Naive B cell (primary cell): ENCODE data around the gene ANTKMT. TPM values are rescaled to one million over a fixed set of nuclear protein-coding genes. Genes with fewer than 3 reads are reported as not detected.

Experiments
- ATAC-seq, 2 donors: fragments of 150-1000 bp; cut with Tn5 transposase; 2 replicates each; pipeline ENCODE4 v1.10.0; 2021; ENCODE audit warnings: low read depth in 2 of 2, mild to moderate bottlenecking in 2 of 2, moderate library complexity in 2 of 2
- DNase-seq: peaks from one replicate; pipeline ENCODE4 v3.0.0; 2022
- H3K27ac Mint-ChIP-seq, 6 donors: one replicate each; pipeline ENCODE4 v1.8.0; 2020 to 2022; ENCODE audit warnings: mild to moderate bottlenecking in 6 of 6, mixed read lengths in 6 of 6, moderate library complexity in 5 of 6, inconsistent platforms in 2 of 6
- H3K27me3 Mint-ChIP-seq, 3 donors: one replicate each; pipeline ENCODE4 v1.8.0; 2021 to 2022; ENCODE audit warnings: mixed read lengths in 3 of 3, mild to moderate bottlenecking in 1 of 3
- H3K36me3 Mint-ChIP-seq, 2 donors: one replicate each; pipeline ENCODE4 v1.8.0; 2020 to 2022; ENCODE audit warnings: mixed read lengths in 2 of 2, inconsistent platforms in 1 of 2, mild to moderate bottlenecking in 1 of 2
- H3K4me1 Mint-ChIP-seq, 3 donors: one replicate each; pipeline ENCODE4 v1.8.0; 2020 to 2022; ENCODE audit warnings: mixed read lengths in 3 of 3, inconsistent platforms in 1 of 3, mild to moderate bottlenecking in 1 of 3, moderate library complexity in 1 of 3
- H3K4me3 Mint-ChIP-seq, 8 donors: one replicate each; pipeline ENCODE4 v1.8.0; 2020 to 2022; ENCODE audit warnings: mild to moderate bottlenecking in 8 of 8, mixed read lengths in 8 of 8, moderate library complexity in 8 of 8, inconsistent platforms in 2 of 8
- H3K9me3 Mint-ChIP-seq, 7 donors: one replicate each; pipeline ENCODE4 v1.8.0; 2020 to 2022; ENCODE audit warnings: mixed read lengths in 7 of 7, mild to moderate bottlenecking in 5 of 7, inconsistent platforms in 2 of 7, moderate library complexity in 1 of 7
- polyA plus RNA-seq, 6 donors: library from polyadenylated mRNA; unstranded; fragments of 300-500 nt; fragmentation: Illumina TruSeq; gene quantifications; one replicate each; pipeline ENCODE4 v1.2.3, GENCODE V29; 2021; ENCODE audit warnings: low read depth in 6 of 6

Gene ANTKMT
- polyA plus RNA-seq, 6 donors from 2014 or later, result 21.5 to 62.0 (median 38.0) TPM

GRCh38 chr16:678209-678857 is 42.6 kb upstream of the ANTKMT start:
- Mint-ChIP-seq H3K4me3 (peak overlapping the region in 5 of 8 donors; percentile 25 to 85 (median 83)), H3K4me1 (peaks cover 9 to 34% (median 29%) of the 10 kb centered on the region in 3 donors)

GRCh38 chr16:678858-679813 is 41.8 kb upstream of the ANTKMT start:
- H3K4me3 Mint-ChIP-seq, result peak overlapping the region; percentile 80 to 91 (median 84)
- peaks cover 9 to 34% (median 32%) of the 10 kb centered on the region in 3 donors for H3K4me1 Mint-ChIP-seq
- no peaks in the 10 kb centered on the region for H3K9me3 Mint-ChIP-seq
- peak; percentile 4 for ATAC-seq
- peak overlapping the region in 5 of 6 donors; percentile 65 to 89 (median 82) for H3K27ac Mint-ChIP-seq
- no peaks in the 10 kb centered on the region for H3K36me3 Mint-ChIP-seq
- peaks cover 0 to 18% (median 8%) of the 10 kb centered on the region in 3 donors for H3K27me3 Mint-ChIP-seq
- peak; percentile 45 for DNase-seq

More at GRCh38 chr16:678209-678857, 42.6 kb upstream of the ANTKMT start:
- ATAC-seq (no peak), DNase-seq (no peak)
- peak overlapping the region in 1 of 6 donors; percentile 32 for H3K27ac Mint-ChIP-seq
- H3K27me3 Mint-ChIP-seq, result peaks cover 0 to 18% (median 8%) of the 10 kb centered on the region in 3 donors
- H3K36me3 Mint-ChIP-seq, result no peaks in the 10 kb centered on the region
- H3K9me3 Mint-ChIP-seq, result no peaks in the 10 kb centered on the region

GRCh38 chr16:679814-680624 is 40.9 kb upstream of the ANTKMT start, which contains the start of gene STUB1:
TSS of gene STUB1 (plus strand) at chr16:680410. CDS start at chr16:680526, 116 bp downstream.
- Mint-ChIP-seq H3K27ac (peak within 1 kb of the TSS in 5 of 6 donors; percentile 65 to 93 (median 80)), H3K9me3 (no peaks in the 10 kb centered on the region), H3K27me3 (peaks cover 0 to 13% (median 5%) of the 10 kb centered on the region in 3 donors), H3K4me3 (peak within 1 kb of the TSS; percentile 81 to 93 (median 84)), H3K4me1 (peaks cover 7 to 35% (median 33%) of the 10 kb centered on the region in 3 donors), H3K36me3 (no peaks in the 10 kb centered on the region)
- DNase-seq, result peak; percentile 85
- peak; percentile 46 to 54 for ATAC-seq

DNA sequence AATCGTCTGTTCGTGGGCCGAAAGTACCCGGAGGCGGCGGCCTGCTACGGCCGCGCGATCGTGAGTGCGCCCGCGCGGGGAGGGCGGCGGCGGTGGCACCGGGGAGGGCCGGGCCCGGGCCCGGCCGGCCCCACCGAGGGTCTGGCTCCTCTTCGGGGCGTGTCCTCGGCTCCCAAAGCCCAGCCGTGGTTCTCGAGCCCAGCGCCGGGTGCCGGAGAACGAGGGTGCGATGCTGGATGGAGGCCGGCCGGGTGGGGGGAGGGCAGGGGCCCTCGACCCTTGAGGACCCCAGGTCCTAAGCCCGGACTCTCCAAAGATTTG is 40.4 kb upstream of the ANTKMT start:
- Mint-ChIP-seq H3K4me1 (peaks cover 4 to 31% (median 30%) of the 10 kb centered on the region in 3 donors), H3K36me3 (no peaks in the 10 kb centered on the region), H3K4me3 (peak overlapping the region; percentile 71 to 93 (median 83)), H3K27ac (peak overlapping the region in 3 of 6 donors; percentile 29 to 65 (median 51)), H3K9me3 (no peaks in the 10 kb centered on the region), H3K27me3 (peaks cover 0 to 9% (median 0%) of the 10 kb centered on the region in 3 donors)
- DNase-seq, result no peak
- ATAC-seq, result no peak

DNA sequence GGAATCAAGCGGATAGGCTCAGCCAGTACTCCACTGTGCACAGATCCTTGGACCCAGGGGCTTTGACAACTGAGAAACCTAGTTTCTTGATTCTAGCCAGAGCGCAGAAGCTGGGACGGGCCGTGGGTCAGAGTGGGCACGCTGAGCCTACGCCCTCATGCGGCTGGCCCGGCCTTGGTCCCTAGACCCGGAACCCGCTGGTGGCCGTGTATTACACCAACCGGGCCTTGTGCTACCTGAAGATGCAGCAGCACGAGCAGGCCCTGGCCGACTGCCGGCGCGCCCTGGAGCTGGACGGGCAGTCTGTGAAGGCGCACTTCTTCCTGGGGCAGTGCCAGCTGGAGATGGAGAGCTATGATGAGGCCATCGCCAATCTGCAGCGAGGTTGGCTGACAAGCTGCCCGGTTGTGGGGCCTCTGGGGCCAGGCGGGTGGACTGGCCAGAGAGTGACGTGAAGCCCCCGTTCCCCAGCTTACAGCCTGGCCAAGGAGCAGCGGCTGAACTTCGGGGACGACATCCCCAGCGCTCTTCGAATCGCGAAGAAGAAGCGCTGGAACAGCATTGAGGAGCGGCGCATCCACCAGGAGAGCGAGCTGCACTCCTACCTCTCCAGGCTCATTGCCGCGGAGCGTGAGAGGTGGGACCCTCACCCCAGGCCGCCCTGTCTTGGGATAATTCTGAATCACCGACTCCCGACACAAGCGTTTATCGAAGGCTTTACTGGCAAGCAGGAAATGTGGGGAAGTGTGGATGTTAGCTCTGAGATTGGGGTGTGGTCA is 39.8 kb upstream of the ANTKMT start:
- H3K36me3 Mint-ChIP-seq, result no peaks in the 10 kb centered on the region
- no peaks in the 10 kb centered on the region for H3K9me3 Mint-ChIP-seq
- DNase-seq (no peak), ATAC-seq (no peak)
- peaks cover 0 to 9% (median 0%) of the 10 kb centered on the region in 3 donors for H3K27me3 Mint-ChIP-seq
- H3K27ac Mint-ChIP-seq, result peak overlapping the region in 2 of 6 donors; percentile 29 to 56
- peaks cover 4 to 35% (median 34%) of the 10 kb centered on the region in 3 donors for H3K4me1 Mint-ChIP-seq
- peak overlapping the region; percentile 68 to 93 (median 83) for H3K4me3 Mint-ChIP-seq

DNA sequence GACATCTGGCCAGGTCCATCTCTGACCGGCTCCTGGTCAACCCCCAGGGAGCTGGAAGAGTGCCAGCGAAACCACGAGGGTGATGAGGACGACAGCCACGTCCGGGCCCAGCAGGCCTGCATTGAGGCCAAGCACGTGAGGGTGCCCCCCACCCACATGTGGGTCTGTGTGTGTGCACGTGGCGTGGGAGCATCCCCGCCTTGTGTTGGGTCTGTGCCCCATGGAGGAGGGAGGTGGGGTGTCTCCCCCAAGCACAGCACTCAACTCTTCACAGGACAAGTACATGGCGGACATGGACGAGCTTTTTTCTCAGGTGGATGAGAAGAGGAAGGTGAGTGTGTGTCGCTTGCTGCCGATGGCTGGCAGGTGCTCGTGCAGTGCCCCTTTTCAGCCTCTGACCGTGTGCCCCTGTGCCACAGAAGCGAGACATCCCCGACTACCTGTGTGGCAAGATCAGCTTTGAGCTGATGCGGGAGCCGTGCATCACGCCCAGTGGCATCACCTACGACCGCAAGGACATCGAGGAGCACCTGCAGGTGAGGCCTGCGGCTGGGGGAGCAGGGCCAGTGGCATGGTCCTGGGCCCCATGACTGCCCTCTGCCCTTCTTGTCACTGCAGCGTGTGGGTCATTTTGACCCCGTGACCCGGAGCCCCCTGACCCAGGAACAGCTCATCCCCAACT is 39.1 kb upstream of the ANTKMT start:
- Mint-ChIP-seq H3K36me3 (no peaks in the 10 kb centered on the region), H3K4me3 (peak overlapping the region; percentile 68 to 89 (median 82)), H3K4me1 (peaks cover 4 to 38% (median 36%) of the 10 kb centered on the region in 3 donors), H3K27ac (peak overlapping the region in 3 of 6 donors; percentile 24 to 81 (median 54)), H3K9me3 (no peaks in the 10 kb centered on the region), H3K27me3 (peaks cover 0 to 6% (median 0%) of the 10 kb centered on the region in 3 donors)
- DNase-seq (no peak), ATAC-seq (no peak)

DNA sequence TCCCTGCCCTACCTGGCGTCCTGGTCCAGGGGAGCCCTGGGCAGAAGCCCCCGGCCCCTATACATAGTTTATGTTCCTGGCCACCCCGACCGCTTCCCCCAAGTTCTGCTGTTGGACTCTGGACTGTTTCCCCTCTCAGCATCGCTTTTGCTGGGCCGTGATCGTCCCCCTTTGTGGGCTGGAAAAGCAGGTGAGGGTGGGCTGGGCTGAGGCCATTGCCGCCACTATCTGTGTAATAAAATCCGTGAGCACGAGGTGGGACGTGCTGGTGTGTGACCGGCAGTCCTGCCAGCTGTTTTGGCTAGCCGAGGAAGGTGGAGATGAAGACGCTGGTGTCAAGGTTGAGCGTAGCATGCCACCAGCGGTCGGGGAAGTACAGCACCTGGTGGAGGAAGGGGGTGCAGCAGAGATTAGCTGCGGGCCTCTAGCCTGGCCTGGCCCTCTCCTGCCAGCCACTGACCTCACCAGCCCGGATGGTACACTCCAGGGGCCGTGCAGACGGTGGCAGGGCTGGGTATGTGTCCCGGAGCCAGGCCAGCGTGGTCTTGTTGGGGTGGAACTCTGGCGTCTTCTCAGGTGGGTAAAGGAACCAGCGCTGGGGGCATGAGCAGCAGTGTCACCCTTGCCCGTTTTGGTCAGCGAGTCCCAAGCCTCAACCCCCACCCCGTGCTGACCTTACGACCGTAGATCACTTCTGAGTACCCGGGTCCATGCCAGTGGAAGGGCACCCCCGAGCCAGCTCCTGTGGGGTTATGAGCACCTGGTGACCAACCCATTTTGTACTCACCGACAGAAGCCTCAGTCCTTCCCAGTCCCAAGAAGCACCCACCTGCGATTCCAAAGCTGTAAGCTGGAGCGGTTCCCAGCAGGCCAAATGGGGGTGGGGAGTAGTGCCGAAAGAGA is 38.2 kb upstream of the ANTKMT start:
- Mint-ChIP-seq H3K27me3 (no peaks in the 10 kb centered on the region), H3K4me1 (peaks cover 4 to 38% (median 38%) of the 10 kb centered on the region in 3 donors), H3K4me3 (peak overlapping the region; percentile 68 to 89 (median 82)), H3K9me3 (no peaks in the 10 kb centered on the region), H3K36me3 (no peaks in the 10 kb centered on the region), H3K27ac (peak overlapping the region in 4 of 6 donors; percentile 32 to 83 (median 69))
- no peak for ATAC-seq
- DNase-seq, result no peak

- H3K4me1 Mint-ChIP-seq, result peaks cover 4 to 42% (median 38%) of the 10 kb centered on the region in 3 donors
- peak overlapping the region in 3 of 6 donors; percentile 32 to 83 (median 82) for H3K27ac Mint-ChIP-seq
- no peak for DNase-seq
- no peaks in the 10 kb centered on the region for H3K9me3 Mint-ChIP-seq
- H3K4me3 Mint-ChIP-seq, result peak overlapping the region; percentile 68 to 89 (median 82)
- no peaks in the 10 kb centered on the region for H3K36me3 Mint-ChIP-seq
- no peaks in the 10 kb centered on the region for H3K27me3 Mint-ChIP-seq
- ATAC-seq, result no peak
Observed at GRCh38 chr16:683396-684070, 37.4 kb upstream of the ANTKMT start.

- H3K27ac Mint-ChIP-seq, result peak within 1 kb of the TSS; percentile 33 to 93 (median 74)
- H3K27me3 Mint-ChIP-seq, result no peaks in the 10 kb centered on the region
- ATAC-seq (peak; percentile 78 to 79), DNase-seq (peak; percentile 96)
- H3K36me3 Mint-ChIP-seq, result no peaks in the 10 kb centered on the region
- H3K9me3 Mint-ChIP-seq, result no peaks in the 10 kb centered on the region
- H3K4me1 Mint-ChIP-seq, result peaks cover 8 to 45% (median 45%) of the 10 kb centered on the region in 3 donors
- H3K4me3 Mint-ChIP-seq, result peak within 1 kb of the TSS; percentile 77 to 91 (median 85)
Observed at GRCh38 chr16:684071-684794, 36.7 kb upstream of the ANTKMT start, which contains the start of gene JMJD8. TSS of gene JMJD8 (minus strand) at chr16:684334. CDS start at chr16:684319, 15 bp downstream.
